ENCODE results near the gene GABRB2. TPM values are rescaled to one million over a fixed set of nuclear protein-coding genes. Genes with fewer than 3 reads are reported as not detected.

GABRB2 gene
- total and polyA plus RNA-seq, 2 of the 13 experiments (the other 11 are each of a cell fraction or from before 2014, with no cell fraction given): 0.01 TPM; not detected in 1

GRCh38 chr5:161382685-161383084 lies 163.8 kb downstream of the GABRB2 start:
- ChIA-PET POLR2A (no interaction called here), CTCF (ENCODE audit: low intra/inter-chr PET ratio, low total read pairs) (no interaction called here)
- in situ Hi-C loops (cut with HindIII; ENCODE audit: extremely low pct_ligation_motif_present, low pct_unique_long_range_greater_than_20kb): no loop called here
- Histone ChIP-seq H3K4me3 (replicated peaks in 1 of 3; ENCODE audit: insufficient read depth in 1 of 3, low read depth in 2 of 3, low read length in 3 of 3) (no peak overlapping the region), H3K9ac (ENCODE audit: insufficient read depth, low read depth, low read length) (no peak overlapping the region), H3K79me2 (ENCODE audit: insufficient read depth, low read length) (no peaks in the 10 kb centered on the region), H4K20me1 (ENCODE audit: insufficient read depth, low read length) (no peaks in the 10 kb centered on the region), H2AFZ (ENCODE audit: low read length) (no peak overlapping the region), H3K9me3 (ENCODE audit: low read length) (no peaks in the 10 kb centered on the region), H3K4me1 (ENCODE audit: insufficient read depth, low read length) (no peaks in the 10 kb centered on the region), H3K27ac (ENCODE audit: extremely low read length, insufficient read depth, low read length) (no peak overlapping the region), H3K27me3 (ENCODE audit: control insufficient read depth in 1 of 2, insufficient read depth in 2 of 2, low read length in 2 of 2) (no peaks in the 10 kb centered on the region), H3K36me3 (replicated peaks in 1 of 2; ENCODE audit: control insufficient read depth in 1 of 2, insufficient read depth in 2 of 2, low read length in 2 of 2) (no peaks in the 10 kb centered on the region), H3K4me2 (ENCODE audit: low read depth, low read length) (no peak overlapping the region)
- BruUV-seq (replicated peaks): no TSS peak
- no peak for FAIRE-seq
- TF ChIP-seq HMG20A (CRISPR knock-in tag; IDR thresholded peaks at IDR 0.05; ENCODE audit: borderline replicate concordance) (no peak), RFX3 (CRISPR knock-in tag; IDR thresholded peaks at IDR 0.05) (no peak), EHMT2 (IDR thresholded peaks at IDR 0.05; ENCODE audit: borderline replicate concordance, low read depth, low read length) (no peak), ZNF484 (CRISPR knock-in tag; IDR thresholded peaks at IDR 0.05; ENCODE audit: borderline replicate concordance, low read depth) (no peak), GFI1 (CRISPR knock-in tag; IDR thresholded peaks at IDR 0.05; ENCODE audit: borderline replicate concordance) (no peak), FOXO4 (CRISPR knock-in tag; conservative IDR thresholded peaks at IDR 0.05) (no peak), ZNF142 (CRISPR knock-in tag; IDR thresholded peaks at IDR 0.05) (no peak), JUND (CRISPR knock-in tag; IDR thresholded peaks at IDR 0.05) (no peak)
- WGBS (ENCODE audit: low lambda C conversion rate): under 1% methylated on average over 5 of the region's 5 CpGs
- no peak for ATAC-seq
- intact Hi-C loops (cut with micrococcal nuclease; ENCODE audit: unreplicated experiment): no loop called here
- no peak for DNase-seq (ENCODE audit: low spot score)
